Activated effector memory CD4-positive, alpha-beta T cell treated with anti-CD3 and anti-CD28 coated beads, Interleukin-2, amount 50 U/mL, for 16 hours (primary cell): ENCODE data around the gene LSAMP.

Experiments
- DNase-seq: peaks from one replicate; pipeline ENCODE4 v3.0.0-alpha.2; 2020

The LSAMP gene

DNA sequence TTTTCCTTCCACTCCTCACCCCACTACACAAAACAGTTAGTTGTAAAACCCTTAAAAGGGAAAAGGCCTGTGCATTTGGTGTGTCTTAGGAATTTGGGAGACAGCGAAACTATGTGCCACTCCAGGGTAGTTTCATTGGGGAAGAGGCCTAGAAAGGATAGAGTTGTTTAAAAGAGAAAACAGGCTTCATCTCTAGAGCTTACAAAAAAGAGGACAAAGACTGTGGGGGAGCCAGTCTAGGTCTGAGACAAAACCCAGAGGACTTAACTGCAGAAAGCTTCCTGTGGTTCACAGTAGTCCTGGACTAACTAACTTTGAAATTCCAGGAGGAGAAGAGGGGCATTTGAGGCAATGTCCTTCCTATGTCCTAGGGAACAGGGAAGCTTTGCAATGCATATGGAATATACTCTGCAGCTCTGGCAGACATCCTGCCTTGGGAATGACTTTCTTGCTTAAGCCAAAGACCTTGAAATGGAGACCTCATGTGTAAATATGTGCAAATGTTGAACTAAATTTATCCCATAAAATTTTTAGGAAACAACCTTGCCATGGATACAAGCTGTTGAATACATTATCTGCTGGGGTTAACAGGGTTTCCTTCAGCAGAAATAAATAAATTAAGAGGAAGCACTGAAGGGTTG, 159.4 kb downstream of the LSAMP start:
- DNase-seq = no peak

DNA sequence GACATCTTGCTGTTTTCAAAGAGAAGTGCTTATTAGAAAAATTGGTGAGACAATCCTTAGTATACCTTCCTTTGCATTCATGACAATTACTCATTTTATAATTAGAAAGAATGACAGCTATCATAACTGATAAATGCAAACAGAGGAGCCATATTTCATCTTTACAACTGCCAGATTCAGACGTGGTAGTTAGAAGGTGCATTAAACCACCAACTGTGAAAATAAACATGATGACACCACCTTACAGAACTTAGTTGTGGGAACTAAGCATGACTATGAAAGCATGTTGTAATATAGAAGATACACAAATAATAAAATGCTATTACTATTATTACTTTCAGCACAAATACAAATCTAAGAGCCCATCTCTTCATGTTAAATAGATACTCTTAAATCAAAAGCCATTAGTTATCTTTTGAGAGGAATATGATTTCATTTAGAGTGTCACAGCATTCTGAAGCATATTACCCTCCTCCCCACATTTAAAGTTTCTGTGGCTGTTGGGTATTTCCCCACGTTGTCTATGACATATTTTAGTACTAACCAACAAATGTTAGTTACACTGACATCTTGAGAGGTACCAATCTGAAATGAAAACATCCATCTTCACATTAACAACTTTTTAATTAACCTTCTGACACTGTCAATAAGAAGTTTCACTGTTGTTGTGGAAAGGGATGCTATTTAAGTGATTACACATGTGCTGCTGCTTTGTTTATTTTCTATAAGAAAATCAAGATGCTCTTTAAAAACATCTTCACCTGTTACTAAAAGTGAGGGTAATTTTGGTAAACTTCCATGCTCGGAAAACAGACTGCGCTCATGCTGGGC, 163.8 kb downstream of the LSAMP start:
- DNase-seq = no peak

DNA sequence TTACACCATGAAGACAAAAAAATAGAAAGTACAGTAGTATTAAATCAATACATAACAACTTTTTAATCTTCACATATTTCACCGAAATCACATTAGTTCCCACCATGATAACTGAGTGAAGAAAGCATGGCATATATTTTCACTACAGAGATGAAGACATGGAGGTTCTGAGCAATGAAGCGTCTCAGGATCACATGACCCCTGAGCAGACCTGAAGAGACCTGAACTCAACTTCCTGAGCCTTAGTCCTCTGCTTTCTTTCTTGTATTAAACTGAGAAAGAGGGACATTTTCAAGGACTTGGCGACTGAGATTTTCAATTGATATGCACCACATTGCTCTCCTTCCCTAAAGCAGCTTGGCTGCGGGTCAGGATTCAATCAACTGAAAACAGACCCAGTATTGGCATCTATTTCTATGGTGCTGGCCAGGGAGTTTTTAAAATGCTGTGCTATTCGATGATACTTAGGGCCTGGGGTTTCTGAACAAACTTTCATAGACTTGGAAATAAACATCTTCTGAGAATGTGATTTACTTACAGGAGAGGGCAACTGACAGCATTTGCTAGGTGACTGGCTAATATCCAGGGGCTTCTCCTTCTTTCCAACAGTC, 165.1 kb downstream of the LSAMP start:
- DNase-seq = no peak

DNA sequence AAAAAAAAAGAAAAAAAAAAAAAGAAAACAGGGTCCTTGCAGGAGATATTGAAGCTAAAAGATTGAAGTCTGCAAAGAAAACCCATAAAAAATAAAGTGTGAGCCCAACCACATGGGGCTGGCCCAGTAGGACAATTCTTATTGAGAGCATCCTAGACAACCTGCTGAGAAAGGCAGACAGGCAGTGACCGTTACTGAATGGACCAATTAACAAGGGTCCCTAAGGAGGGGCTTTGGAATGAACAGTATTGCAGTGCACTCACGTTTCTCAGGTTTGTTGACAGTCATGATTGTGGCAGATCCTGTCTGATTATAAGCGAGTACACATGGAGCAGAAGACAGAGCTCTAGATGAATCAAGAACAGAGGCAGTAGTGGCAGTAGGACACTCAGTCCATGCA, 168.6 kb downstream of the LSAMP start:
- no peak for DNase-seq

- no peak for DNase-seq
Observed at GRCh38 chr3:116270056-116270455, 175.2 kb downstream of the LSAMP start.

- DNase-seq = no peak
Observed at GRCh38 chr3:116267116-116267515, 178.2 kb downstream of the LSAMP start.

- no peak for DNase-seq
Observed at GRCh38 chr3:116265976-116266584, 179.2 kb downstream of the LSAMP start.

DNA sequence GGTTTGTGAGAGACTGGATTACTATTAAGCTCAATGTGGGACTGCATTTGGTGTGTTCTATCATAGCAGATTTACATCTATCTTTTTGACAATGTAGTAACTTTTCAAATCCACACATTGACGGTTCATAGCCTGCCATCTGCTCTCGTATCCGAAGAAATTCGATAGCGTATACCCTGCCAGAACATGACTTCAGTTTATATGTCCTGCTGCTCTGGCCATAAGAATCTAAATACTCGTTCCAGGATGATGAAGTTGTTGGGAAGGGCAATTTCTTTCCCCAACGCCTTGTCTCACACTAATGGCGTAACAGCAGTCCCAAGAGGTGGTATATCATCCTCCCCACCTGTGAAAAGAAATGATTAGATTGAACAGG, 180.0 kb downstream of the LSAMP start:
- DNase-seq = no peak

- no peak for DNase-seq
Observed at GRCh38 chr3:116264546-116265319, 180.6 kb downstream of the LSAMP start.

DNA sequence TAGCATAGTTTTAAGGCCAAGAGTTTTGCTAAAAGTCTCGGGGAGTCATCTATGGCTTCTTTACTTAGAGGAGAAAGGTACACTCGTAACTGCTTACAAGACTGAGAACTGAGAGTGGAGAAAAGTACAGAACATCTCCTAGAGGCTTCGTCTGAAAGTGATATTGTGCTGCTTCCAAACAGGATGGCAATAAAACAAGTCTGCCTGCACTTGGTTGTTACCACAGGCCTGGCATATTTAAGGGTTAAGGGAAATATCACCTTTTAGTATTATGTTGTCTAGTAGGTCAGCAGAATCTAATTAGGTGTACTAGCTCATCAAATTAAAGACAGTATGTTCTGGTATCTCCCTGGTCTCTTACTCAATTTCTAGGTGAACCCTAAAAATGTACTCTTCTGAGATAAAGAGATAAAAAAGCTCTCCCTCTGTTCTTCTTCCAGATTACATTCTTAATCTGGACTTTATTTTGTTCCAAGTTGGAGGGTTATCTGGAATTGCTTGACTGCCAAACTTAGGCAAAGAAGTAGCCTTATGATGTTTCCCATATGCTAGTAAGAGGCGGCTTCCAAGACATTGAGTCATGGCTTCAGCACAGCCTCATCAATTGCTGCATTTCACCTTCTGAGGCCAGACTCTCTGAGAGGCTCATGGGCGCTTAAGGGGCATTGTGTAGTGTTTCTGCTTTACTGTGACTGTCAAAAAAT, 181.3 kb downstream of the LSAMP start:
- DNase-seq = no peak

GRCh38 chr3:116260491-116260890, 184.8 kb downstream of the LSAMP start:
- no peak for DNase-seq

GRCh38 chr3:116259984-116260383, 185.3 kb downstream of the LSAMP start:
- DNase-seq = no peak

DNA sequence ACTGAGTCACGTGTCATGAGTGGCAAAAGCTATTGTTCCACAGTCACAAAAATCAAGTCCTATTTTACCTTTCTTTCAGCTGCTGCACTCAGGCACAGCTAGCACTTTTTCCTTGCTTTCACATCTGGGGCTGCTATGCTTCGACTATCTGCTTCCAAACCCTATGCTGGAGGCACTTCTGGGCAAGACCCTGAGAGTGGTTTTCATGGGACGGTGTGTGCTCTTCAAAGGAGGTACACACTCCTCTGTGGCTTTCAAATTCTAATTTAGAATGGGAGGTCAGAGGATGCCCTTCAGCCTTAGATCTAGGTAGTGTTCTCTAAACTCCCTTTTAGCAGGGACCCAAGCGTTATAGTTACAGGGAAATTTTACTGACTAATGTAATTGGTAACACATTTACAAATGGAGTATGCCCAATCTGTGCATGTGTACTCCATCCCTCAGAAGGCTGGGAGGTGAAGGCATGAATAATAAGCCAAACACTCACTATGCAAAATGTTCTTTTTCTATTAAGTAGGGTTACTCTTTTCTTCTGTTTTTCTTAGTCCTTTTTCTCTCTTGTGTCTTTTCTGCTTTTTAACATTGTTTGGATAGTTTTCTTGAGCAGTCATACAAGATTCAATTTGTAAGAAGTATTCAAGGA, 188.3 kb downstream of the LSAMP start:
- no peak for DNase-seq

DNA sequence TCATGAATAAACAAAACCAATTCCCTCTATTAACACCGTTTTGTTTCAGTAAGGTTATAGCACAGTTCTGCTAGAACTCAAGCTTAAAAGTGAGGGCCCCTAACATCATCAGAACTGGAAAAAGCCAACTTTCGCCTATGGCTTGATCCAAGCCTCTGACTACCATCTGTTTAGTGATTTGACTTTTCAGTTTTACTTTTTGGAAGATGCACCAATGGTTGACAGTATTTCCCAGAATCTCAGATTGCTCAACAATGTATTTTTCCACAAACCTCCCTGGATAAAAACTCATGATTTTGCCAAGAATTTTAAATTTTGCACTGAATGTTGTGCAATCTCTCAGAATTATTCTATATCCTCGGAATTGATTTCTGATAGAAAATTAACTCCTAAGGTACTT, 190.7 kb downstream of the LSAMP start:
- no peak for DNase-seq

- no peak for DNase-seq
Observed at GRCh38 chr3:116253511-116253910, 191.8 kb downstream of the LSAMP start.

- no peak for DNase-seq
Observed at GRCh38 chr3:116247605-116248004, 197.7 kb downstream of the LSAMP start.

DNA sequence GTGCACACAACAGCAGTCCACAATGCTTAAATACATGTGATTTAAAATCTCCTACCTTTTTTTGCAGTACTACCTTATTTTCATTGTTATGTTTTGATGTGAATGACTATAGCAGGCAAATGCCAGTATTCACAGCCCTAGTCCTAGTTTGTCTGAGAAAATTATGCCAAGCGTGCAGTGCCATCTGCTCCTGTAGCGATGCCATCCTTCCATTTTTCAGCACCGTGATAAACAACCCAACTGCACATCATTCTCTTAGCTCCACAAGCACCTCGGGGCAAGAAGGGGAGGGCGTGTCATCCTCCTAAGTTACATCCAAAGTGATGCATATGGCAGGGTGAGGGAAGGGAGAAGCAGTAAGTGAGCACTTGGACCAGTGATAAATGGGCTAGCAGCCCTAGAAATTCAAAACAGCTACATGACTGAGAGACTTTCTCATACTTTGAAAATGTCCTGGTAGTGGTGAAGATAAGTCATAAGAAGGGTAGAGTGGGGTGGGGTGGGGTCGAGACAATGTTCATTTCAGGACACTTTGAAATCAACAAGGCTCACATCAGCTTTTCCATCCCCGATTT, 198.8 kb downstream of the LSAMP start:
- no peak for DNase-seq

- no peak for DNase-seq
Observed at GRCh38 chr3:116242825-116243224, 202.5 kb downstream of the LSAMP start.

GRCh38 chr3:116241677-116242076, 203.6 kb downstream of the LSAMP start:
- DNase-seq = no peak

DNA sequence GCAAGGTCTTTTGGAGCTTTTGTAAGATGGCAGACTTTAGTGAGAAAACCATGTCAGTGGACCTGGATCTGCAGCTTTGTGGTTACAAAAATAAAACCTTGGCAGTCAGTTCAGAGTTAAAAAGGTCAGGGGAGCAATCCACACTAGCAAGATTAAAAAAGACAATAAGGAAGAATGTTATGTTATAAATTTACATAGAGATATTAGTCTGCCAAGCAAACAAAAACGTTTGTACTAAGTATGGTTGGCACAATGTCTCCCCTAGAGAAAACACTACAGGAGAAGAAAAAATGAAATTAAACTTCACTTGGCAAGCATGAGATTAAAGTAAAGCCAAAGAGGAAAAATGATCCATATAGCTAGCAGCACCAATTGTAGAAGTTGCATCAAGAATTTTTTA, 205.0 kb downstream of the LSAMP start:
- no peak for DNase-seq

DNA sequence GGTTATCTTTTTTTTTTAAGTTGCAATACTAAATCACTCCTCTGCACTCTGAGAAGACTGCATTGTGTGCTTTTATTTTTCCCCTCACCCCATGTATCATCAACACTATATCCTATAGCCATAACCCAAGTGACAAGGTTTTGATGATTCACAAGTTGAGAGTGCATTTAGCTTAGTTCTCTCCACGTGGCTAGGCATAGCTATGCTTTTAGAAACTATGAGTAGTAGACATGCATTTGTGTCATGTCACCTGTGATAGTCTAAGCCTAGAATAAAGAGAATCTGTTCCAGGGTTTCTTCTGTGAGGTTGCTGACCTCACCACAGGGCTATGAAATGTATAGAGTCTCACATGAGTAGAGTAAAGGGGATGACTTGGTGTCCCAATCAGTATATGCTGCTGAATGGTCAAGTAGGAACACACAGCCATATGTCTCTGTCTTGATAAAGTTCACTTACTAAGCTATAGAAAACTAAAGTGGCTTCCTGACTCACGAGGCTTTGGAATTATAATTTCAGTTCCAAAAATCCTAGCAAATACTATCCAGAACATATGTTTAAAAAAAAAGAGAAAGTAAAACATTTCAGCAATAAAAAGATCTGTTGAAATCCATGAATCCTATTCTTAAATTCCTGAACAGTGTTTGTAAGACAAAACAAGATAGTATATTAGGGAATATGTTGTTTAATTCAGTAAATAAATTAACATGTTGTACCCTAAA, 206.3 kb downstream of the LSAMP start:
- no peak for DNase-seq
